Natural killer cell (primary cell): Measurements from ENCODE around the gene S100A12. TPM values are rescaled to one million over a fixed set of nuclear protein-coding genes. Genes with fewer than 3 reads are reported as not detected.

Experiments used
- ATAC-seq, 3 donors: fragments of 150-1000 bp in 2 of 3; fragments of 200-7000 bp in 1 of 3; cut with Tn5 transposase; 1 replicate in 1 of 3; 2 replicates in 2 of 3; pipeline ENCODE4 v1.10.0; 2021; ENCODE audit warnings: mild to moderate bottlenecking in 2 of 3, moderate library complexity in 2 of 3
- DNase-seq, 2 donors: peaks; one replicate each; pipeline versions ENCODE4 v3.0.0 to v3.0.0-alpha.2; 2013 to 2021; ENCODE audit warnings: mixed read lengths in 1 of 2
- H3K27ac ChIP-seq: one replicate; pipeline ENCODE4 v1.5.1; 2013; ENCODE audit warnings: mild to moderate bottlenecking, low read length
- H3K27me3 ChIP-seq: one replicate; pipeline ENCODE4 v1.6.1; 2013; ENCODE audit warnings: low read length; ENCODE audit not compliant: control insufficient read depth, insufficient read depth
- H3K36me3 ChIP-seq: one replicate; pipeline ENCODE4 v1.6.1; 2013; ENCODE audit warnings: low read length; ENCODE audit not compliant: control insufficient read depth, insufficient read depth
- H3K4me1 ChIP-seq: one replicate; pipeline ENCODE4 v1.6.1; 2013; ENCODE audit warnings: low read length; ENCODE audit not compliant: control insufficient read depth, insufficient read depth
- H3K4me3 ChIP-seq: one replicate; pipeline ENCODE4 v1.5.1; 2013; ENCODE audit warnings: low read length
- H3K9me3 ChIP-seq: one replicate; pipeline ENCODE4 v1.6.1; 2013; ENCODE audit warnings: low read length; ENCODE audit not compliant: control insufficient read depth, insufficient read depth
- H3K27ac Mint-ChIP-seq, 2 donors: one replicate each; pipeline ENCODE4 v1.8.0; 2022; ENCODE audit warnings: mild to moderate bottlenecking in 2 of 2, mixed read lengths in 2 of 2, moderate library complexity in 1 of 2
- H3K27me3 Mint-ChIP-seq, 2 donors: one replicate each; pipeline ENCODE4 v1.8.0; 2022; ENCODE audit warnings: low read depth in 2 of 2, mixed read lengths in 2 of 2
- H3K36me3 Mint-ChIP-seq: one replicate; pipeline ENCODE4 v1.8.0; 2022; ENCODE audit warnings: mixed read lengths
- H3K4me1 Mint-ChIP-seq, 2 donors: one replicate each; pipeline ENCODE4 v1.8.0; 2022; ENCODE audit warnings: mixed read lengths in 2 of 2
- H3K4me3 Mint-ChIP-seq: one replicate; pipeline ENCODE4 v1.8.0; 2022; ENCODE audit warnings: mild to moderate bottlenecking, moderate library complexity, mixed read lengths
- H3K9me3 Mint-ChIP-seq, 2 donors: one replicate each; pipeline ENCODE4 v1.8.0; 2022; ENCODE audit warnings: mixed read lengths in 2 of 2
- CTCF ChIP-seq: fragments of 200-600 bp; IDR thresholded peaks from one replicate; pipeline ENCODE4 v1.8.0; 2022; ENCODE audit warnings: antibody characterized with exemption
- WGBS: methylation state at CpG from one replicate; pipeline ENCODE4 v1.1.7; 2013; ENCODE audit warnings: missing lambda C conversion rate; ENCODE audit not compliant: insufficient coverage; 5-methylcytosine and 5-hydroxymethylcytosine counted together
- intact Hi-C: fragments of 100-400 bp; cut with micrococcal nuclease; formaldehyde crosslinking; loops from one replicate; pipeline ENCODE4 v1.14.2; 2022
- total RNA-seq, 4 donors: library from RNA; stranded (reverse); fragments of 120-200 nt in 1 of 4; gene quantifications; one replicate each; pipeline versions ENCODE4 v1.2.3 to v1.2.4, GENCODE V29; 2013 to 2022

The S100A12 gene
- total RNA-seq, 3 donors from 2014 or later (not counting 1 experiment from before 2014, with no cell fraction given): 11.4 to 20.4 TPM; not detected in 1

DNA sequence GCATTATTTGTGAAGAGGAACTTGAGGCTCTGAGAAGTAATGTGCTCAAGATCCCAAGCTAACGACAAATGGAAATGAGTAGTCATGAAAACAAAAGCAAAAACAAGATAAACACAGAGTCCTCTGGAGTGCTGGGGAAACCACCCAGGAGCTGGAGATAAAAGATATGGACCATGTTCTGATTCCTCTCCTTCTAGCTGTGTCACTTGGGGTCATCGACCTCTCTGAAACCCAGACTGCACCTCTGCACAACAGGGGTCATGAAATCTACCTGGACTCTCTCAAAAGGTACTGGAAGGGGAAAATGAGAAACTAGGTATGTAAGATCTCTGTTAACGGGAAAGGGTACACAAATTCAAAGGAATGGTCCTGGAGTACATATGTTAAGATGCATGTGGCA lies 33.2 kb downstream of the S100A12 start:
- no peak overlapping the region for H3K4me3 ChIP-seq
- no peak overlapping the region for H3K27ac ChIP-seq
- 76% methylated on average over 3 of the region's 3 CpGs for WGBS
- H3K9me3 Mint-ChIP-seq: no peaks in the 10 kb centered on the region
- H3K36me3 Mint-ChIP-seq: no peaks in the 10 kb centered on the region
- H3K36me3 ChIP-seq: no peaks in the 10 kb centered on the region
- ATAC-seq: no peak
- no peak overlapping the region for H3K27ac Mint-ChIP-seq
- no peak for DNase-seq
- H3K4me1 Mint-ChIP-seq: peaks cover 17 to 20% of the 10 kb centered on the region in 2 donors
- intact Hi-C loops: no loop called here
- peaks cover 46 to 56% of the 10 kb centered on the region in 2 donors for H3K27me3 Mint-ChIP-seq
- no peak for TF ChIP-seq CTCF
- peaks cover 30% of the 10 kb centered on the region for H3K4me1 ChIP-seq
- peaks cover 5% of the 10 kb centered on the region for H3K27me3 ChIP-seq
- H3K9me3 ChIP-seq: no peaks in the 10 kb centered on the region
- no peak overlapping the region for H3K4me3 Mint-ChIP-seq

GRCh38 chr1:153341431-153341934 lies 33.9 kb downstream of the S100A12 start:
- 91% methylated on average over 4 of the region's 4 CpGs for WGBS
- Mint-ChIP-seq H3K36me3 (no peaks in the 10 kb centered on the region), H3K4me1 (peaks cover 11 to 16% of the 10 kb centered on the region in 2 donors), H3K4me3 (no peak overlapping the region), H3K27me3 (peaks cover 40 to 52% of the 10 kb centered on the region in 2 donors), H3K9me3 (no peaks in the 10 kb centered on the region), H3K27ac (no peak overlapping the region)
- Histone ChIP-seq H3K9me3 (no peaks in the 10 kb centered on the region), H3K4me1 (peaks cover 28% of the 10 kb centered on the region), H3K27ac (no peak overlapping the region), H3K4me3 (no peak overlapping the region), H3K27me3 (peaks cover 5% of the 10 kb centered on the region), H3K36me3 (no peaks in the 10 kb centered on the region)
- no peak for TF ChIP-seq CTCF
- intact Hi-C loops: no loop called here
- ATAC-seq (no peak), DNase-seq (no peak)

- no peak for ATAC-seq
Observed at GRCh38 chr1:153340356-153340755, 35.1 kb downstream of the S100A12 start.

More at GRCh38 chr1:153340356-153340755, 35.1 kb downstream of the S100A12 start:
- Histone ChIP-seq H3K27ac (no peak overlapping the region), H3K36me3 (no peaks in the 10 kb centered on the region), H3K4me3 (no peak overlapping the region), H3K4me1 (peaks cover 17% of the 10 kb centered on the region), H3K27me3 (no peaks in the 10 kb centered on the region), H3K9me3 (no peaks in the 10 kb centered on the region)
- intact Hi-C loops: no loop called here
- H3K27me3 Mint-ChIP-seq: peaks cover 28 to 42% of the 10 kb centered on the region in 2 donors
- peaks cover under 1 to 4% of the 10 kb centered on the region in 2 donors for H3K4me1 Mint-ChIP-seq
- no peaks in the 10 kb centered on the region for H3K9me3 Mint-ChIP-seq
- H3K4me3 Mint-ChIP-seq: no peak overlapping the region
- 87% methylated on average over 10 of the region's 10 CpGs for WGBS
- H3K36me3 Mint-ChIP-seq: no peaks in the 10 kb centered on the region
- no peak overlapping the region for H3K27ac Mint-ChIP-seq
- no peak for TF ChIP-seq CTCF
- no peak for DNase-seq
